Prostate gland (tissue), 2 donors: Measurements from ENCODE around the gene CCDC27. TPM values are rescaled to one million over a fixed set of nuclear protein-coding genes. Genes with fewer than 3 reads are reported as not detected.

Experiments
- DNase-seq: peaks from one replicate; pipeline ENCODE4 v3.0.0-alpha.2; 2019; ENCODE audit warnings: low spot score
- H3K27ac ChIP-seq, 2 donors: fragments of 200-600 bp; sonication (generic); 2 replicates each; pipeline ENCODE4 v1.5.1; 2017 to 2019
- H3K27me3 ChIP-seq: fragments of 200-600 bp; sonication (generic); replicated peaks from 2 replicates; pipeline ENCODE4 v1.5.1; 2019; ENCODE audit not compliant: insufficient read depth
- H3K36me3 ChIP-seq, 2 donors: fragments of 200-600 bp; sonication (generic); 1 replicate in 1 of 2; 2 replicates in 1 of 2; pipeline versions ENCODE4 v1.5.1 to v1.8.1; 2017 to 2019
- H3K4me1 ChIP-seq: fragments of 200-600 bp; sonication (generic); replicated peaks from 2 replicates; pipeline ENCODE4 v1.5.1; 2019
- H3K4me3 ChIP-seq, 2 donors: fragments of 200-600 bp; sonication (generic); 2 replicates each; pipeline ENCODE4 v1.5.1; 2017 to 2019
- H3K9me3 ChIP-seq: fragments of 200-600 bp; sonication (generic); 2 replicates; pipeline ENCODE4 v1.5.1; 2017
- CTCF ChIP-seq, 4 experiments: fragments of 200-600 bp in 2 of 4; fragments of 450-650 bp in 2 of 4; sonication (generic) in 2 of 4; IDR thresholded peaks; 1 replicate in 3 of 4; 2 replicates in 1 of 4; pipeline ENCODE4 v1.5.1; 2016 to 2019; ENCODE audit warnings: antibody characterized with exemption in 4 of 4, mild to moderate bottlenecking in 2 of 4, moderate library complexity in 2 of 4
- POLR2A ChIP-seq: fragments of 450-650 bp; IDR thresholded peaks from one replicate; pipeline ENCODE4 v1.6.1; 2016; ENCODE audit warnings: antibody characterized with exemption, mild to moderate bottlenecking
- POLR2AphosphoS5 ChIP-seq: sonication (generic); formaldehyde crosslinking; IDR thresholded peaks from one replicate; pipeline ENCODE4 v1.6.1; 2017; ENCODE audit warnings: antibody characterized with exemption
- WGBS: methylation state at CpG from one replicate; pipeline ENCODE4 v1.1.5; 2018; 5-methylcytosine and 5-hydroxymethylcytosine counted together
- intact Hi-C: fragments of 100-400 bp; cut with DNase I; formaldehyde crosslinking; loops from one replicate; pipeline ENCODE4 v1.14.2; 2022
- total RNA-seq, 2 donors: library from RNA; depleted of rRNA; stranded (reverse); fragments of >200 nt; gene quantifications; one replicate each; pipeline ENCODE4 v1.1.0, GENCODE V29; 2016

Gene CCDC27
- total RNA-seq, 2 donors from 2014 or later, result 0.97 TPM; not detected in 1

GRCh38 chr1:3774276-3774945 lies 22.2 kb downstream of the CCDC27 start:
- H3K27ac ChIP-seq, result no peak overlapping the region
- TF ChIP-seq POLR2A (no peak), CTCF (IDR thresholded peaks at IDR 0.05) (no peak), POLR2AphosphoS5 (no peak)
- 73% methylated on average over 17 of the region's 19 CpGs for WGBS
- H3K4me3 ChIP-seq, result no peak overlapping the region
- intact Hi-C loops, result no loop called here
- peaks cover 3% of the 10 kb centered on the region for H3K4me1 ChIP-seq
- H3K36me3 ChIP-seq, result no peaks in the 10 kb centered on the region
- H3K27me3 ChIP-seq, result no peaks in the 10 kb centered on the region
- no peaks in the 10 kb centered on the region for H3K9me3 ChIP-seq
- no peak for DNase-seq

- no peaks in the 10 kb centered on the region for H3K9me3 ChIP-seq
- no peak for DNase-seq
- TF ChIP-seq CTCF (IDR thresholded peaks at IDR 0.05) (no peak), POLR2AphosphoS5 (no peak), POLR2A (no peak)
- WGBS, result 66% methylated on average over 17 of the region's 17 CpGs
- no peak overlapping the region for H3K27ac ChIP-seq
- intact Hi-C loops, result no loop called here
- no peak overlapping the region for H3K4me3 ChIP-seq
- peaks cover 3% of the 10 kb centered on the region for H3K4me1 ChIP-seq
- H3K36me3 ChIP-seq, result no peaks in the 10 kb centered on the region
- H3K27me3 ChIP-seq, result no peaks in the 10 kb centered on the region
Measured at GRCh38 chr1:3774946-3775489, 22.8 kb downstream of the CCDC27 start.

GRCh38 chr1:3775490-3776230 lies 23.4 kb downstream of the CCDC27 start:
- WGBS, result 39% methylated on average over 27 of the region's 27 CpGs
- H3K4me1 ChIP-seq, result peaks cover 3% of the 10 kb centered on the region
- TF ChIP-seq POLR2AphosphoS5 (no peak), CTCF (IDR thresholded peaks at IDR 0.05) (peak in 3 of 4 experiments; percentile 30 to 45 (median 33)), POLR2A (no peak)
- H3K36me3 ChIP-seq, result no peaks in the 10 kb centered on the region
- H3K27ac ChIP-seq, result peak overlapping the region; percentile 18 to 32
- no peak for DNase-seq
- no peaks in the 10 kb centered on the region for H3K9me3 ChIP-seq
- no peak overlapping the region for H3K4me3 ChIP-seq
- no peaks in the 10 kb centered on the region for H3K27me3 ChIP-seq
- intact Hi-C loops, result no loop called here

- Histone ChIP-seq H3K4me1 (peaks cover 3% of the 10 kb centered on the region), H3K9me3 (no peaks in the 10 kb centered on the region), H3K4me3 (no peak overlapping the region), H3K27ac (peak overlapping the region; percentile 18 to 32), H3K27me3 (no peaks in the 10 kb centered on the region), H3K36me3 (no peaks in the 10 kb centered on the region)
- intact Hi-C loops, result no loop called here
- TF ChIP-seq POLR2A (no peak), POLR2AphosphoS5 (peak; percentile 56), CTCF (IDR thresholded peaks at IDR 0.05) (no peak)
- peak; percentile 53 for DNase-seq
- WGBS, result 56% methylated on average over 16 of the region's 21 CpGs
Measured at GRCh38 chr1:3776231-3776961, 24.1 kb downstream of the CCDC27 start.
